ENCODE measurements around the gene JAKMIP1. TPM values are rescaled to one million over a fixed set of nuclear protein-coding genes. Genes with fewer than 3 reads are reported as not detected.

Gene JAKMIP1
- total RNA-seq, 1 donor from 2014 or later, result 0.54 TPM

DNA sequence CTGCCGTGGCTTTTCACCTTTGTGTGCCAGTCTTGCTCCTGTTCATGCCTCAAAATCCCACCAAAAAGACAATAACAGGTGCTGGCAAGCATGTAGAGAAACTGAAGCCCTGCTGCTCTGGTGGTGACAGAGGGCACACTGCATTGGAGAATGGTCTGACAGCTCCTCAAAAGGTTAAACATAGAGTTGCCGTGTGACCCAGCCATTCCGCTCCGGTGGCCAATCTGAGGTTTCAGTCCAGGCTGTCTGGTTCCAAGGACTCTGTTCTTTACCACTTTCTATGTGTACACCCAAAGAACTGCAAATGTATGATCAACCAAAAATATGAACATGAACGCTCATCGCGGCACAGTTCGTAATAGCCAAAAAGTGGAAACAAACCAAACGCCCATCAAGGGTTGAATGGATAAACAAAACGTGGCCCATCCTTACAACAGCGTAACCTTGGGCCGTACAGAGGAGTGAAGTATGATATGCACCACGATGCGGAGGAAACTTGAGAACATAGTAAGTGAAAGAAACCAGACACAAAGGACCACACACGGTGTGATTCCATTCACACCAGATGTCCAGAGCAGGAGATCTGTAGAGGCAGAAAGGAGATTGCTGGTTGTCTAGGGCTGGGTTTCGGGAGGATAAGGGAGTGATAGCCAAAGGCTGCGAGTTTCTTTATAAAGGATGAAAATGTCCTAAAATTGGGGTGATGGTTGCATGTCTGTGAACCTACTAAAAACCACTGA is 35.7 kb upstream of the JAKMIP1 start:
- TF ChIP-seq, protein P1, sequence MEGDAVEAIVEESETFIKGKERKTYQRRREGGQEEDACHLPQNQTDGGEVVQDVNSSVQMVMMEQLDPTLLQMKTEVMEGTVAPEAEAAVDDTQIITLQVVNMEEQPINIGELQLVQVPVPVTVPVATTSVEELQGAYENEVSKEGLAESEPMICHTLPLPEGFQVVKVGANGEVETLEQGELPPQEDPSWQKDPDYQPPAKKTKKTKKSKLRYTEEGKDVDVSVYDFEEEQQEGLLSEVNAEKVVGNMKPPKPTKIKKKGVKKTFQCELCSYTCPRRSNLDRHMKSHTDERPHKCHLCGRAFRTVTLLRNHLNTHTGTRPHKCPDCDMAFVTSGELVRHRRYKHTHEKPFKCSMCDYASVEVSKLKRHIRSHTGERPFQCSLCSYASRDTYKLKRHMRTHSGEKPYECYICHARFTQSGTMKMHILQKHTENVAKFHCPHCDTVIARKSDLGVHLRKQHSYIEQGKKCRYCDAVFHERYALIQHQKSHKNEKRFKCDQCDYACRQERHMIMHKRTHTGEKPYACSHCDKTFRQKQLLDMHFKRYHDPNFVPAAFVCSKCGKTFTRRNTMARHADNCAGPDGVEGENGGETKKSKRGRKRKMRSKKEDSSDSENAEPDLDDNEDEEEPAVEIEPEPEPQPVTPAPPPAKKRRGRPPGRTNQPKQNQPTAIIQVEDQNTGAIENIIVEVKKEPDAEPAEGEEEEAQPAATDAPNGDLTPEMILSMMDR (conservative IDR thresholded peaks at IDR 0.05), result no peak
- no peaks in the 10 kb centered on the region for H3K9me3 Mint-ChIP-seq
- no peaks in the 10 kb centered on the region for H3K36me3 Mint-ChIP-seq (ENCODE audit: low read depth)
- H3K4me3 Mint-ChIP-seq, result no peak overlapping the region
- H3K4me1 Mint-ChIP-seq, result no peaks in the 10 kb centered on the region
- DNase-seq (ENCODE audit: low read depth, low spot score), result no peak
- no peak overlapping the region for H3K27ac Mint-ChIP-seq (ENCODE audit: unreplicated experiment)
- peaks cover 2% of the 10 kb centered on the region for H3K27me3 Mint-ChIP-seq (ENCODE audit: low read depth)

GRCh38 chr4:6235012-6235411 is 34.7 kb upstream of the JAKMIP1 start:
- no peak overlapping the region for H3K27ac Mint-ChIP-seq (ENCODE audit: unreplicated experiment)
- DNase-seq (ENCODE audit: low read depth, low spot score), result no peak
- peaks cover 2% of the 10 kb centered on the region for H3K27me3 Mint-ChIP-seq (ENCODE audit: low read depth)
- H3K36me3 Mint-ChIP-seq (ENCODE audit: low read depth), result no peaks in the 10 kb centered on the region
- no peaks in the 10 kb centered on the region for H3K9me3 Mint-ChIP-seq
- H3K4me3 Mint-ChIP-seq, result no peak overlapping the region
- TF ChIP-seq, protein P1 (conservative IDR thresholded peaks at IDR 0.05), result no peak
- no peaks in the 10 kb centered on the region for H3K4me1 Mint-ChIP-seq

GRCh38 chr4:6233929-6234328 is 33.6 kb upstream of the JAKMIP1 start:
- DNase-seq (ENCODE audit: low read depth, low spot score), result no peak

GRCh38 chr4:6232836-6233785 is 32.8 kb upstream of the JAKMIP1 start:
- DNase-seq (ENCODE audit: low read depth, low spot score), result no peak
- Mint-ChIP-seq H3K27me3 (ENCODE audit: low read depth) (peaks cover 9% of the 10 kb centered on the region), H3K27ac (ENCODE audit: unreplicated experiment) (no peak overlapping the region), H3K9me3 (no peaks in the 10 kb centered on the region), H3K36me3 (ENCODE audit: low read depth) (no peaks in the 10 kb centered on the region), H3K4me3 (no peak overlapping the region), H3K4me1 (no peaks in the 10 kb centered on the region)
- TF ChIP-seq, protein P1 (conservative IDR thresholded peaks at IDR 0.05), result no peak

More at GRCh38 chr4:6233929-6234328, 33.6 kb upstream of the JAKMIP1 start:
- Mint-ChIP-seq H3K36me3 (ENCODE audit: low read depth) (no peaks in the 10 kb centered on the region), H3K4me3 (no peak overlapping the region), H3K9me3 (no peaks in the 10 kb centered on the region), H3K4me1 (no peaks in the 10 kb centered on the region), H3K27ac (ENCODE audit: unreplicated experiment) (no peak overlapping the region), H3K27me3 (ENCODE audit: low read depth) (peaks cover 5% of the 10 kb centered on the region)
- TF ChIP-seq, protein P1 (conservative IDR thresholded peaks at IDR 0.05), result no peak

- H3K36me3 Mint-ChIP-seq (ENCODE audit: low read depth), result no peaks in the 10 kb centered on the region
- TF ChIP-seq, protein P1 (conservative IDR thresholded peaks at IDR 0.05), result no peak
- H3K4me3 Mint-ChIP-seq, result no peak overlapping the region
- no peak for DNase-seq (ENCODE audit: low read depth, low spot score)
- H3K27me3 Mint-ChIP-seq (ENCODE audit: low read depth), result peaks cover 12% of the 10 kb centered on the region
- H3K27ac Mint-ChIP-seq (ENCODE audit: unreplicated experiment), result no peak overlapping the region
- no peaks in the 10 kb centered on the region for H3K4me1 Mint-ChIP-seq
- H3K9me3 Mint-ChIP-seq, result no peaks in the 10 kb centered on the region
Measured at GRCh38 chr4:6231663-6232165, 31.4 kb upstream of the JAKMIP1 start.
